HG03064 (cell line): Measurements from ENCODE around the gene SLC22A5.

Experiments
- ATAC-seq: cut with Tn5 transposase; IDR thresholded peaks from one replicate; pipeline ENCODE4 v1.9.1; 2021; ENCODE audit warnings: low read depth; ENCODE audit not compliant: unreplicated experiment

SLC22A5 gene

DNA sequence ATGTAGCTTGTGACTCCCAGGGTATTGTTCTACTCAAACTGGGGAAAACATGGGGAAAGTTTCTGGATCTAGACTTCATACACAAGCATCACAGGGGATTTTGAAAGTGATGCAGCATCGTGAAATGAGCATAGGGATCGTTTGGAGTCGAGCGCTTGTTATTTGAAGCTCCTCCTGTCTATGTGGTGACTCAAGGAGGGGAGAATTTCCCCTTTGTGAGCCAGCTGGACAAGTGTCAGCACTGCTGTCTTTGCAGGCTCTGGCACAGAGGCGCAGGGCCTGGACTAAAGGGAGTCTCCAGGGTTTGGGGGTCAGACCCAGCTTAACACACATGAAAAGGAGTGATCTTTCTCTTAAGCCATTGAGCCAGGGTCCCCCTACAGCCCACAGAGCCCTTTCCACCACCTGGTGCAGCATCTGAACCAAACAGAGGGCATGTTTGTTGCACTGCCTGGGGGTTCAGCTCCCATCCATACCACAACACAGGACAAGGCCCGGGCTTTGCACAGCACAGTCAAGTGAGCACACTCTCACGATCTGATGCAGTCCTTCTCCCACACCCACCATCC is 70.1 kb downstream of the SLC22A5 start:
- no peak for ATAC-seq

- ATAC-seq = no peak
Observed at GRCh38 chr5:132444061-132444460, 74.6 kb downstream of the SLC22A5 start.
